Measurements from ENCODE around the gene HPD. TPM values are rescaled to one million over a fixed set of nuclear protein-coding genes. Genes with fewer than 3 reads are reported as not detected.

HPD gene
- polyA plus RNA-seq, 3 donors: 0.19 to 0.75 TPM; not detected in 1

- Mint-ChIP-seq H3K9me3 (no peaks in the 10 kb centered on the region), H3K4me3 (no peak overlapping the region), H3K27ac (peak overlapping the region in 1 of 7 donors; percentile 11), H3K27me3 (ENCODE audit: low read depth in 3 of 3) (no peaks in the 10 kb centered on the region), H3K4me1 (no peaks in the 10 kb centered on the region), H3K36me3 (peaks cover 69 to 97% of the 10 kb centered on the region in 2 donors)
- TF ChIP-seq, protein P1, sequence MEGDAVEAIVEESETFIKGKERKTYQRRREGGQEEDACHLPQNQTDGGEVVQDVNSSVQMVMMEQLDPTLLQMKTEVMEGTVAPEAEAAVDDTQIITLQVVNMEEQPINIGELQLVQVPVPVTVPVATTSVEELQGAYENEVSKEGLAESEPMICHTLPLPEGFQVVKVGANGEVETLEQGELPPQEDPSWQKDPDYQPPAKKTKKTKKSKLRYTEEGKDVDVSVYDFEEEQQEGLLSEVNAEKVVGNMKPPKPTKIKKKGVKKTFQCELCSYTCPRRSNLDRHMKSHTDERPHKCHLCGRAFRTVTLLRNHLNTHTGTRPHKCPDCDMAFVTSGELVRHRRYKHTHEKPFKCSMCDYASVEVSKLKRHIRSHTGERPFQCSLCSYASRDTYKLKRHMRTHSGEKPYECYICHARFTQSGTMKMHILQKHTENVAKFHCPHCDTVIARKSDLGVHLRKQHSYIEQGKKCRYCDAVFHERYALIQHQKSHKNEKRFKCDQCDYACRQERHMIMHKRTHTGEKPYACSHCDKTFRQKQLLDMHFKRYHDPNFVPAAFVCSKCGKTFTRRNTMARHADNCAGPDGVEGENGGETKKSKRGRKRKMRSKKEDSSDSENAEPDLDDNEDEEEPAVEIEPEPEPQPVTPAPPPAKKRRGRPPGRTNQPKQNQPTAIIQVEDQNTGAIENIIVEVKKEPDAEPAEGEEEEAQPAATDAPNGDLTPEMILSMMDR (IDR thresholded peaks at IDR 0.05): no peak
- WGBS (ENCODE audit: insufficient coverage): 96% methylated on average over 6 of the region's 7 CpGs
- Histone ChIP-seq H4K20me1 (ENCODE audit: insufficient read depth, low read length) (peaks cover 92% of the 10 kb centered on the region), H3K4me1 (ENCODE audit: control insufficient read depth in 1 of 2, insufficient read depth in 2 of 2, low read length in 2 of 2) (no peaks in the 10 kb centered on the region), H3K4me2 (replicated peaks; ENCODE audit: extremely low read depth, low read length, poor library complexity, severe bottlenecking) (no peak overlapping the region), H2AFZ (ENCODE audit: insufficient read depth, low read depth, low read length, poor library complexity, severe bottlenecking) (no peak overlapping the region), H3K9ac (ENCODE audit: insufficient read depth, low read length, poor library complexity, severe bottlenecking) (no peak overlapping the region), H3K27me3 (ENCODE audit: control insufficient read depth in 2 of 2, insufficient read depth in 2 of 2, low read length in 2 of 2) (no peaks in the 10 kb centered on the region), H3K79me2 (ENCODE audit: insufficient read depth, low read length) (peaks cover 65% of the 10 kb centered on the region), H3K27ac (ENCODE audit: low read depth in 1 of 2, low read length in 2 of 2) (no peak overlapping the region), H3K36me3 (replicated peaks in 1 of 2; ENCODE audit: control insufficient read depth in 1 of 2, insufficient read depth in 2 of 2, low read length in 2 of 2) (peaks cover 82 to 96% of the 10 kb centered on the region in 2 donors), H3K9me3 (replicated peaks in 1 of 2; ENCODE audit: control insufficient read depth in 1 of 2, insufficient read depth in 1 of 2, low read length in 2 of 2) (no peaks in the 10 kb centered on the region), H3K4me3 (replicated peaks in 1 of 3; ENCODE audit: low read depth in 2 of 3, low read length in 3 of 3) (no peak overlapping the region)
- no peak for DNase-seq
- intact Hi-C loops (cut with micrococcal nuclease): no loop called here
Observed at GRCh38 chr12:121820056-121820455, 38.6 kb downstream of the HPD start.

DNA sequence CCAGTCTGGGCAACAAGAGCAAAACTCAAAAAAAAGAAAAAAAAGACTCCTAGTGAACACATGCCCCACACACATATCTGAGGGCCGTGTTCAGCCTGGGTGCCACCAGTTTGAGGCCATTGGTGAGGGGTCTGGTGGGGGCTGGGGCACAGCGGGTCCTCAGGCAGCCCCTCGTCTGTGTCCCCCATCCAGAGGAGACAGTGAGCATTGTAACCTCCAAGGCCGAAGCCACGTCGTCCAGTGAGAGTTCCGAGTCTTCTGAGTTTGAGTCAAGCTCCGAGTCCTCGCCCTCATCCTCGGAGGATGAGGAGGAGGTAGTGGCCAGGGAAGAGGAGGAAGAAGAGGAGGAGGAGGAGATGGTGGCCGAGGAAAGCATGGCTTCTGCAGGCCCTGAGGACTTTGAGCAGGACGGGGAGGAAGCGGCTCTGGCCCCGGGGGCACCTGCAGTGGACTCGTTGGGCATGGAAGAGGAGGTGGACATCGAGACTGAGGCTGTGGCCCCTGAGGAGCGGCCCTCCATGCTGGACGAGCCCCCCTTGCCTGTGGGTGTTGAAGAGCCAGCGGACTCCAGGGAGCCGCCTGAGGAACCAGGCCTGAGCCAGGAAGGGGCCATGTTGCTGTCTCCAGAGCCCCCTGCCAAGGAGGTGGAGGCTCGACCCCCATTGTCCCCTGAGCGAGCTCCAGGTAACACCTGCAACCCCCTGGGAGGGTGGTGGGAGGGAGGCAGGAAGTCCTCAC is 39.3 kb downstream of the HPD start:
- 96% methylated on average over 21 of the region's 22 CpGs for WGBS (ENCODE audit: insufficient coverage)
- H3K27ac Mint-ChIP-seq: peak overlapping the region in 2 of 7 donors; percentile 22 to 43
- TF ChIP-seq, protein P1 (IDR thresholded peaks at IDR 0.05): no peak

More for the DNA sequence above, 39.3 kb downstream of the HPD start:
- H2AFZ ChIP-seq (ENCODE audit: insufficient read depth, low read depth, low read length, poor library complexity, severe bottlenecking): no peak overlapping the region
- H3K4me1 ChIP-seq (ENCODE audit: control insufficient read depth in 1 of 2, insufficient read depth in 2 of 2, low read length in 2 of 2): no peaks in the 10 kb centered on the region
- H3K27me3 ChIP-seq (ENCODE audit: control insufficient read depth in 2 of 2, insufficient read depth in 2 of 2, low read length in 2 of 2): no peaks in the 10 kb centered on the region
- Mint-ChIP-seq H3K4me3 (no peak overlapping the region), H3K4me1 (no peaks in the 10 kb centered on the region), H3K36me3 (peaks cover 71 to 97% of the 10 kb centered on the region in 2 donors), H3K27me3 (ENCODE audit: low read depth in 3 of 3) (no peaks in the 10 kb centered on the region), H3K9me3 (no peaks in the 10 kb centered on the region)
- intact Hi-C loops (cut with micrococcal nuclease): no loop called here
- no peak overlapping the region for H3K4me2 ChIP-seq (replicated peaks; ENCODE audit: extremely low read depth, low read length, poor library complexity, severe bottlenecking)
- no peak for DNase-seq
- H4K20me1 ChIP-seq (ENCODE audit: insufficient read depth, low read length): peaks cover 92% of the 10 kb centered on the region
- H3K9ac ChIP-seq (ENCODE audit: insufficient read depth, low read length, poor library complexity, severe bottlenecking): no peak overlapping the region
- H3K27ac ChIP-seq (ENCODE audit: low read depth in 1 of 2, low read length in 2 of 2): no peak overlapping the region
- no peak overlapping the region for H3K4me3 ChIP-seq (replicated peaks in 1 of 3; ENCODE audit: low read depth in 2 of 3, low read length in 3 of 3)
- peaks cover 71% of the 10 kb centered on the region for H3K79me2 ChIP-seq (ENCODE audit: insufficient read depth, low read length)
- H3K36me3 ChIP-seq (replicated peaks in 1 of 2; ENCODE audit: control insufficient read depth in 1 of 2, insufficient read depth in 2 of 2, low read length in 2 of 2): peaks cover 82 to 96% of the 10 kb centered on the region in 2 donors
- no peaks in the 10 kb centered on the region for H3K9me3 ChIP-seq (replicated peaks in 1 of 2; ENCODE audit: control insufficient read depth in 1 of 2, insufficient read depth in 1 of 2, low read length in 2 of 2)
